Fibroblast of lung (primary cell): ENCODE results near the gene LRCH2.

Experiments used
- CTCF ChIP-seq, 2 donors: IDR thresholded peaks in 1 of 2; conservative IDR thresholded peaks in 1 of 2; 1 replicate in 1 of 2; 2 replicates in 1 of 2; pipeline ENCODE4 v1.5.1; 2011 to 2012; ENCODE audit warnings: low read length in 2 of 2, control low read depth in 1 of 2, inconsistent platforms in 1 of 2, low read depth in 1 of 2, mild to moderate bottlenecking in 1 of 2
- EZH2 ChIP-seq: IDR thresholded peaks from 2 replicates; pipeline ENCODE4 v1.5.1; 2012; ENCODE audit warnings: low read length, control low read depth, mild to moderate bottlenecking; ENCODE audit errors: missing control alignments

GRCh38 chrX:115177932-115178331, 56.0 kb downstream of the LRCH2 start:
- TF ChIP-seq CTCF (conservative IDR thresholded peaks at IDR 0.05 in 1 of 2, IDR thresholded peaks at IDR 0.05 in 1 of 2; ENCODE audit: low read depth in 1 of 2, low read length in 2 of 2) (no peak), EZH2 (no peak)
